SK-N-MC (cell line): ENCODE results near the gene TMEM204.

ENCODE experiments used
- DNase-seq: peaks from one replicate; pipeline ENCODE4 v3.0.0-alpha.2; 2011; ENCODE audit warnings: low read depth, low spot score
- H3K27ac ChIP-seq: fragments of 200-600 bp; sonication (generic); 2 replicates; pipeline ENCODE4 v1.5.1; 2016; ENCODE audit warnings: mixed run types
- H3K36me3 ChIP-seq: fragments of 200-600 bp; sonication (generic); 2 replicates; pipeline ENCODE4 v1.6.1; 2017; ENCODE audit warnings: antibody characterized with exemption, low read length, mixed read lengths; ENCODE audit not compliant: insufficient read depth
- H3K4me3 ChIP-seq: fragments of 200-600 bp; sonication (generic); 2 replicates; pipeline ENCODE4 v1.5.1; 2016
- H3K9ac ChIP-seq: fragments of 200-600 bp; sonication (generic); 2 replicates; pipeline ENCODE4 v1.8.0; 2017; ENCODE audit warnings: mixed run types, mixed read lengths; ENCODE audit not compliant: insufficient read length
- H3K9me3 ChIP-seq: fragments of 200-600 bp; sonication (generic); 2 replicates; pipeline ENCODE4 v1.6.1; 2017; ENCODE audit warnings: low read depth, mild to moderate bottlenecking, antibody characterized with exemption, low read length, moderate library complexity, mixed read lengths
- EZH2 ChIP-seq: fragments of 200-600 bp; sonication (generic); IDR thresholded peaks from one replicate; pipeline ENCODE4 v1.6.1; 2017; ENCODE audit warnings: antibody characterized with exemption
- FOXP2 ChIP-seq: optimal IDR thresholded peaks from 2 replicates; pipeline ENCODE3; 2011; ENCODE audit warnings: mild to moderate bottlenecking, moderate library complexity; ENCODE audit not compliant: insufficient read depth; ENCODE audit errors: extremely low read length, control extremely low read depth
- POLR2AphosphoS5 ChIP-seq: IDR thresholded peaks from 2 replicates; pipeline ENCODE4 v1.6.1; 2012; ENCODE audit warnings: mild to moderate bottlenecking, low read depth, low read length, borderline replicate concordance

The TMEM204 gene

GRCh38 chr16:1554826-1555445, 21.5 kb downstream of the TMEM204 start:
- no peak overlapping the region for H3K27ac ChIP-seq
- no peak overlapping the region for H3K9ac ChIP-seq
- H3K4me3 ChIP-seq, result no peak overlapping the region
- DNase-seq, result no peak
- no peaks in the 10 kb centered on the region; the same call in 1 of the 2 replicates for H3K36me3 ChIP-seq
- TF ChIP-seq POLR2AphosphoS5 (no peak), EZH2 (no peak), FOXP2 (no peak)
- no peaks in the 10 kb centered on the region for H3K9me3 ChIP-seq

GRCh38 chr16:1556254-1556653, 22.8 kb downstream of the TMEM204 start:
- TF ChIP-seq EZH2 (no peak), FOXP2 (no peak), POLR2AphosphoS5 (no peak)
- no peak for DNase-seq
- no peak overlapping the region for H3K4me3 ChIP-seq
- no peaks in the 10 kb centered on the region for H3K9me3 ChIP-seq
- H3K9ac ChIP-seq, result no peak overlapping the region
- no peaks in the 10 kb centered on the region; the same call in 1 of the 2 replicates for H3K36me3 ChIP-seq
- H3K27ac ChIP-seq, result no peak overlapping the region

- no peak overlapping the region for H3K4me3 ChIP-seq
- peaks cover 4% of the 10 kb centered on the region; the same call in 1 of the 2 replicates for H3K36me3 ChIP-seq
- TF ChIP-seq FOXP2, result no peak
- TF ChIP-seq EZH2, result no peak
- TF ChIP-seq POLR2AphosphoS5, result no peak
- no peaks in the 10 kb centered on the region for H3K9me3 ChIP-seq
- DNase-seq, result no peak
- H3K27ac ChIP-seq, result no peak overlapping the region
- no peak overlapping the region for H3K9ac ChIP-seq
Observed at GRCh38 chr16:1557074-1557473, 23.6 kb downstream of the TMEM204 start.

GRCh38 chr16:1557576-1557975, 24.1 kb downstream of the TMEM204 start:
- no peak overlapping the region for H3K27ac ChIP-seq
- TF ChIP-seq FOXP2, result no peak
- no peak for TF ChIP-seq EZH2
- no peak for TF ChIP-seq POLR2AphosphoS5
- H3K4me3 ChIP-seq, result no peak overlapping the region
- peaks cover 4% of the 10 kb centered on the region; the same call in 1 of the 2 replicates for H3K36me3 ChIP-seq
- no peaks in the 10 kb centered on the region for H3K9me3 ChIP-seq
- DNase-seq, result no peak
- no peak overlapping the region for H3K9ac ChIP-seq

GRCh38 chr16:1559446-1559975, 26.0 kb downstream of the TMEM204 start:
- no peaks in the 10 kb centered on the region for H3K9me3 ChIP-seq
- TF ChIP-seq FOXP2, result no peak
- no peak for TF ChIP-seq POLR2AphosphoS5
- TF ChIP-seq EZH2, result no peak
- H3K9ac ChIP-seq, result no peak overlapping the region
- peaks cover 4% of the 10 kb centered on the region; the same call in 1 of the 2 replicates for H3K36me3 ChIP-seq
- H3K27ac ChIP-seq, result no peak overlapping the region
- H3K4me3 ChIP-seq, result no peak overlapping the region
- DNase-seq, result no peak

GRCh38 chr16:1560153-1560552, 26.7 kb downstream of the TMEM204 start:
- Histone ChIP-seq H3K27ac (no peak overlapping the region), H3K36me3 (peaks cover 4% of the 10 kb centered on the region; the same call in 1 of the 2 replicates), H3K9ac (no peak overlapping the region), H3K4me3 (no peak overlapping the region), H3K9me3 (no peaks in the 10 kb centered on the region)
- TF ChIP-seq EZH2 (no peak), POLR2AphosphoS5 (no peak), FOXP2 (no peak)
- no peak for DNase-seq

GRCh38 chr16:1560866-1561265, 27.4 kb downstream of the TMEM204 start:
- peaks cover 4% of the 10 kb centered on the region; the same call in 1 of the 2 replicates for H3K36me3 ChIP-seq
- no peak overlapping the region for H3K27ac ChIP-seq
- no peak for TF ChIP-seq EZH2
- no peak for TF ChIP-seq FOXP2
- no peak for TF ChIP-seq POLR2AphosphoS5
- H3K9me3 ChIP-seq, result no peaks in the 10 kb centered on the region
- no peak overlapping the region for H3K9ac ChIP-seq
- H3K4me3 ChIP-seq, result no peak overlapping the region
- no peak for DNase-seq

GRCh38 chr16:1561266-1561665, 27.8 kb downstream of the TMEM204 start:
- TF ChIP-seq FOXP2 (no peak), POLR2AphosphoS5 (no peak), EZH2 (no peak)
- peaks cover 4% of the 10 kb centered on the region; the same call in 1 of the 2 replicates for H3K36me3 ChIP-seq
- H3K4me3 ChIP-seq, result no peak overlapping the region
- no peaks in the 10 kb centered on the region for H3K9me3 ChIP-seq
- no peak overlapping the region for H3K27ac ChIP-seq
- H3K9ac ChIP-seq, result no peak overlapping the region
- DNase-seq, result no peak
